Neuronal stem cell (in vitro differentiated cells): ENCODE results near the gene YY1AP1.
"Not testable (repeated sequence)": the region's sequence is repeated elsewhere in the genome, so short reads cannot be mapped to it uniquely, and the experiment has no call there.

ENCODE experiments used
- DNase-seq: peaks from one replicate; pipeline ENCODE4 v3.0.0-alpha.2; 2013; ENCODE audit warnings: low spot score
- H2AFZ ChIP-seq: one replicate; pipeline ENCODE4 v1.6.1; 2013; ENCODE audit warnings: mild to moderate bottlenecking, low read length, inconsistent platforms
- H2AK5ac ChIP-seq: 2 replicates; pipeline ENCODE4 v1.6.1; 2013; ENCODE audit warnings: low read depth, mild to moderate bottlenecking, inconsistent platforms, low read length, moderate library complexity, mixed read lengths
- H2BK120ac ChIP-seq: 2 replicates; pipeline ENCODE4 v1.6.1; 2013; ENCODE audit warnings: low read depth, mild to moderate bottlenecking, inconsistent platforms, low read length, moderate library complexity, mixed read lengths
- H2BK12ac ChIP-seq: one replicate; pipeline ENCODE4 v1.6.1; 2013; ENCODE audit warnings: low read length, inconsistent platforms
- H2BK15ac ChIP-seq: 2 replicates; pipeline ENCODE4 v1.6.1; 2013; ENCODE audit warnings: mild to moderate bottlenecking, low read length, inconsistent platforms, mixed read lengths
- H2BK5ac ChIP-seq: one replicate; pipeline ENCODE4 v1.6.1; 2013; ENCODE audit warnings: inconsistent platforms, mild to moderate bottlenecking, low read length, moderate library complexity
- H3K14ac ChIP-seq: one replicate; pipeline ENCODE4 v1.6.1; 2013; ENCODE audit warnings: low read length, inconsistent platforms
- H3K18ac ChIP-seq: 2 replicates; pipeline ENCODE4 v1.6.1; 2013; ENCODE audit warnings: low read length, inconsistent platforms
- H3K23ac ChIP-seq: 2 replicates; pipeline ENCODE4 v1.6.1; 2013; ENCODE audit warnings: low read depth, mild to moderate bottlenecking, mixed read lengths, low read length, inconsistent platforms; ENCODE audit not compliant: poor library complexity
- H3K27ac ChIP-seq: replicated peaks from 3 replicates; pipeline ENCODE4 v1.5.1; 2013; ENCODE audit warnings: low read length, inconsistent platforms
- H3K27me3 ChIP-seq, 3 experiments: 2 replicates each; pipeline ENCODE4 v1.6.1; 2013; ENCODE audit warnings: low read length in 3 of 3, mild to moderate bottlenecking in 2 of 3, inconsistent platforms in 1 of 3, low read depth in 1 of 3, mixed read lengths in 1 of 3, moderate library complexity in 1 of 3; ENCODE audit not compliant: control insufficient read depth in 3 of 3, insufficient read depth in 3 of 3
- H3K36me3 ChIP-seq, 2 donors: replicated peaks in 1 of 2; 2 replicates each; pipeline ENCODE4 v1.6.1; 2013; ENCODE audit warnings: low read length in 2 of 2; ENCODE audit not compliant: control insufficient read depth in 2 of 2, insufficient read depth in 2 of 2
- H3K4ac ChIP-seq: 2 replicates; pipeline ENCODE4 v1.6.1; 2013; ENCODE audit warnings: inconsistent platforms, mild to moderate bottlenecking, low read length, moderate library complexity
- H3K4me1 ChIP-seq, 2 donors: 1 replicate in 1 of 2; 2 replicates in 1 of 2; pipeline ENCODE4 v1.6.1; 2013; ENCODE audit warnings: low read length in 2 of 2, low read depth in 1 of 2; ENCODE audit not compliant: control insufficient read depth in 2 of 2, insufficient read depth in 1 of 2
- H3K4me2 ChIP-seq: one replicate; pipeline ENCODE4 v1.6.1; 2013; ENCODE audit warnings: mild to moderate bottlenecking, low read length, inconsistent platforms; ENCODE audit not compliant: insufficient read depth, poor library complexity, severe bottlenecking
- H3K4me3 ChIP-seq, 2 donors: 2 replicates each; pipeline ENCODE4 v1.5.1; 2013; ENCODE audit warnings: low read length in 2 of 2, mild to moderate bottlenecking in 2 of 2, inconsistent platforms in 1 of 2, moderate library complexity in 1 of 2
- H3K79me1 ChIP-seq: one replicate; pipeline ENCODE4 v1.6.1; 2013; ENCODE audit warnings: low read depth, mild to moderate bottlenecking, inconsistent platforms, low read length, moderate library complexity
- H3K9ac ChIP-seq: one replicate; pipeline ENCODE4 v1.6.1; 2013; ENCODE audit warnings: mild to moderate bottlenecking, low read depth, low read length, inconsistent platforms; ENCODE audit not compliant: poor library complexity
- H3K9me3 ChIP-seq, 2 donors: replicated peaks in 1 of 2; 2 replicates each; pipeline versions ENCODE3 to v1.6.1; 2013; ENCODE audit warnings: low read length in 2 of 2, mild to moderate bottlenecking in 2 of 2, inconsistent platforms in 1 of 2, low read depth in 1 of 2, mixed read lengths in 1 of 2, moderate library complexity in 1 of 2; ENCODE audit not compliant: control insufficient read depth in 2 of 2, insufficient read depth in 1 of 2
- H4K8ac ChIP-seq: one replicate; pipeline ENCODE4 v1.6.1; 2013; ENCODE audit warnings: low read depth, mild to moderate bottlenecking, inconsistent platforms, low read length, moderate library complexity
- H4K91ac ChIP-seq: one replicate; pipeline ENCODE4 v1.6.1; 2013; ENCODE audit warnings: low read length, low read depth, mild to moderate bottlenecking, inconsistent platforms; ENCODE audit not compliant: poor library complexity
- WGBS, 2 donors: extraction: QIAGEN DNeasy Blood & Tissue Kit; methylation state at CpG; one replicate each; pipeline ENCODE4 v1.1.7; 2013; ENCODE audit warnings: missing lambda C conversion rate in 2 of 2, mixed read lengths in 1 of 2; ENCODE audit not compliant: insufficient read length in 2 of 2, insufficient replicate concordance in 1 of 2; ENCODE audit errors: extremely low coverage in 2 of 2; 5-methylcytosine and 5-hydroxymethylcytosine counted together

YY1AP1 gene

GRCh38 chr1:155719703-155720102, 31.1 kb upstream of the YY1AP1 start:
- H3K9ac ChIP-seq: no peak overlapping the region
- H2BK5ac ChIP-seq: no peak overlapping the region
- peaks cover under 1% of the 10 kb centered on the region for H3K79me1 ChIP-seq
- H3K4ac ChIP-seq: no peak overlapping the region
- no peak overlapping the region for H2BK120ac ChIP-seq
- H3K23ac ChIP-seq: no peak overlapping the region
- H3K36me3 ChIP-seq: peaks cover 0 to 67% of the 10 kb centered on the region in 2 donors
- no peak for DNase-seq
- H3K14ac ChIP-seq: no peak overlapping the region
- H2BK15ac ChIP-seq: no peak overlapping the region
- no peak overlapping the region for H4K8ac ChIP-seq
- no peak overlapping the region for H3K18ac ChIP-seq
- no peak overlapping the region for H3K4me2 ChIP-seq
- H3K4me3 ChIP-seq: no peak overlapping the region
- H2AFZ ChIP-seq: no peak overlapping the region
- no CpG with 5 or more reads among the region's 4 CpGs for WGBS, 2 donors
- H3K27ac ChIP-seq: no peak overlapping the region
- no peak overlapping the region for H4K91ac ChIP-seq
- peaks cover 0 to 5% of the 10 kb centered on the region in 2 donors for H3K4me1 ChIP-seq
- H2AK5ac ChIP-seq: no peak overlapping the region
- H3K27me3 ChIP-seq: no peaks in the 10 kb centered on the region
- H3K9me3 ChIP-seq: no peaks in the 10 kb centered on the region
- H2BK12ac ChIP-seq: no peak overlapping the region

- H4K91ac ChIP-seq, H2BK12ac ChIP-seq, H3K4me3 ChIP-seq, H2AFZ ChIP-seq, H2AK5ac ChIP-seq, H3K14ac ChIP-seq, H3K9ac ChIP-seq, H3K4me1 ChIP-seq, H3K9me3 ChIP-seq, H4K8ac ChIP-seq, H2BK120ac ChIP-seq, H3K23ac ChIP-seq, H3K27me3 ChIP-seq, H3K4ac ChIP-seq, H2BK5ac ChIP-seq, H3K79me1 ChIP-seq, H3K27ac ChIP-seq, H3K4me2 ChIP-seq, H3K18ac ChIP-seq, DNase-seq, H2BK15ac ChIP-seq: not testable (repeated sequence)
- peaks cover 0 to 74% of the 10 kb centered on the region in 2 donors for H3K36me3 ChIP-seq
- no CpG with 5 or more reads among the region's 6 CpGs for WGBS, 2 donors
Measured at GRCh38 chr1:155718524-155719115, 30.0 kb upstream of the YY1AP1 start.

- no CpG with 5 or more reads among the region's 7 CpGs for WGBS, 2 donors
- no peak for DNase-seq
- no peak overlapping the region for H3K23ac ChIP-seq
- no peak overlapping the region for H2AK5ac ChIP-seq
- H2BK15ac ChIP-seq: no peak overlapping the region
- no peak overlapping the region for H4K91ac ChIP-seq
- no peak overlapping the region for H3K4ac ChIP-seq
- H3K9ac ChIP-seq: no peak overlapping the region
- no peaks in the 10 kb centered on the region for H3K27me3 ChIP-seq
- no peak overlapping the region for H2BK5ac ChIP-seq
- no peak overlapping the region for H2BK12ac ChIP-seq
- H3K36me3 ChIP-seq: peaks cover 0 to 73% of the 10 kb centered on the region in 2 donors
- no peaks in the 10 kb centered on the region for H3K9me3 ChIP-seq
- H3K4me2 ChIP-seq: no peak overlapping the region
- H3K27ac ChIP-seq: no peak overlapping the region
- no peak overlapping the region for H3K14ac ChIP-seq
- H3K18ac ChIP-seq: no peak overlapping the region
- H3K4me3 ChIP-seq: no peak overlapping the region
- H4K8ac ChIP-seq: no peak overlapping the region
- peaks cover 2% of the 10 kb centered on the region for H3K79me1 ChIP-seq
- no peak overlapping the region for H2AFZ ChIP-seq
- no peak overlapping the region for H2BK120ac ChIP-seq
- H3K4me1 ChIP-seq: peaks cover 0 to 5% of the 10 kb centered on the region in 2 donors
Measured at GRCh38 chr1:155717041-155717440, 28.5 kb upstream of the YY1AP1 start.

DNA sequence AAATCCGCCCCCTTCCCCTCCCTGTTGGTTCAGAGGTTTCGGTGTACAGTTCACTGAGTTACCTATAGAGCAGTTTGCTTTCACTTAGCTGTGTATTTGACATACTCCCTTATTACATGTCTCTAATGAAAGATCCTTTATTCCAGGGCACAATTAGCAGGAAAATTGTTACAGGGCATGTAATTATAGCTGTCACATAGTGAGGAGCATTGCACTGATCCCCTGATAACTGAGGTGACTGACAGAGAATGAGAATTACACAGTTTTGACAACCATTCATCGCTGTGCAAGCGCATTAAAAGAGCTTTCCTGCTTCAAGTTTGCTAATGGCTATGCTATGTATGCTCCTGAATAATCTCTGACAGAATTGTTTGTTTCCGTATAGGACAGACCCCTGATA, 27.2 kb upstream of the YY1AP1 start:
- Histone ChIP-seq H4K91ac (no peak overlapping the region), H2BK15ac (no peak overlapping the region), H3K36me3 (peaks cover 0 to 70% of the 10 kb centered on the region in 2 donors), H2AFZ (no peak overlapping the region), H3K4me1 (peaks cover 0 to 5% of the 10 kb centered on the region in 2 donors), H3K4ac (no peak overlapping the region), H2BK120ac (no peak overlapping the region), H3K14ac (no peak overlapping the region), H2AK5ac (no peak overlapping the region), H3K23ac (no peak overlapping the region), H3K79me1 (peaks cover 2% of the 10 kb centered on the region), H4K8ac (no peak overlapping the region), H2BK12ac (no peak overlapping the region), H3K9ac (no peak overlapping the region), H3K27ac (no peak overlapping the region), H3K9me3 (no peaks in the 10 kb centered on the region), H2BK5ac (no peak overlapping the region), H3K4me2 (no peak overlapping the region), H3K27me3 (no peaks in the 10 kb centered on the region), H3K4me3 (no peak overlapping the region), H3K18ac (no peak overlapping the region)
- WGBS, 2 donors: no CpG with 5 or more reads among the region's 5 CpGs
- DNase-seq: no peak
